ENCODE results near the gene NAGLU.

DNA sequence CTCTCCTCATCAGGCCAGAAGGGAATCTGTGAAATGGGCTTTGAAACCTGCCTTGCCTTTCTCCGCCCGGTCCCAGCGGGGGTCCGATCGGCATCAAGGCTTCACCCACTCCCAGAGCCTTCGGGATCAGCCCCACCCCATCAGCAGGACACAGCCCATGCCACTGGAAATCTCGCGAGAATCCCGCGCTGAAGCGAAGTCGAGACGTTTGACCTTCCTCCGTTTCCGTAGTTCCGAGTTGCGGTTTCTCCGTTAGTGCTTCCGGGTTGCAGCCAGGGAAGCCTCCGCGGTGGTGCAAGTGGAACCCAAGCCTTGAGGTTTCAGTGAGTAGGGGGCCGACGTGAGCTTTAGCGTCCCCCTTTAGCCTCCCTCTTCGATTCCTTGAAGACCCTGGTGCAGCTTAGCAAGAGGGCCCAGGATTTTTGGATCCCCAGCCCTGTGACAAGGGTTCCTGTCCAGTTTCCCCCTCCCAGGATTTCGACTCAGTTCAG, 25.9 kb downstream of the NAGLU start, which contains the start of gene COASY:
- TF ChIP-seq, protein P1, sequence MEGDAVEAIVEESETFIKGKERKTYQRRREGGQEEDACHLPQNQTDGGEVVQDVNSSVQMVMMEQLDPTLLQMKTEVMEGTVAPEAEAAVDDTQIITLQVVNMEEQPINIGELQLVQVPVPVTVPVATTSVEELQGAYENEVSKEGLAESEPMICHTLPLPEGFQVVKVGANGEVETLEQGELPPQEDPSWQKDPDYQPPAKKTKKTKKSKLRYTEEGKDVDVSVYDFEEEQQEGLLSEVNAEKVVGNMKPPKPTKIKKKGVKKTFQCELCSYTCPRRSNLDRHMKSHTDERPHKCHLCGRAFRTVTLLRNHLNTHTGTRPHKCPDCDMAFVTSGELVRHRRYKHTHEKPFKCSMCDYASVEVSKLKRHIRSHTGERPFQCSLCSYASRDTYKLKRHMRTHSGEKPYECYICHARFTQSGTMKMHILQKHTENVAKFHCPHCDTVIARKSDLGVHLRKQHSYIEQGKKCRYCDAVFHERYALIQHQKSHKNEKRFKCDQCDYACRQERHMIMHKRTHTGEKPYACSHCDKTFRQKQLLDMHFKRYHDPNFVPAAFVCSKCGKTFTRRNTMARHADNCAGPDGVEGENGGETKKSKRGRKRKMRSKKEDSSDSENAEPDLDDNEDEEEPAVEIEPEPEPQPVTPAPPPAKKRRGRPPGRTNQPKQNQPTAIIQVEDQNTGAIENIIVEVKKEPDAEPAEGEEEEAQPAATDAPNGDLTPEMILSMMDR (IDR thresholded peaks at IDR 0.05), result no peak
- no peak for TF ChIP-seq EZH2phosphoT487 (IDR thresholded peaks at IDR 0.05)
